GM06990 (cell line): Measurements from ENCODE around the gene NRCAM.

Experiments used
- DNase-seq: peaks from one replicate; pipeline ENCODE4 v3.0.0-alpha.2; 2011; ENCODE audit not compliant: insufficient read length; ENCODE audit errors: extremely low read depth
- H3K27me3 ChIP-seq: replicated peaks from 2 replicates; pipeline ENCODE4 v1.6.0; 2011; ENCODE audit warnings: low read length; ENCODE audit not compliant: control insufficient read depth, insufficient read depth
- H3K36me3 ChIP-seq: 2 replicates; pipeline ENCODE4 v1.5.1; 2011; ENCODE audit warnings: low read length; ENCODE audit not compliant: control insufficient read depth, insufficient read depth
- H3K4me3 ChIP-seq: replicated peaks from 2 replicates; pipeline ENCODE4 v1.5.1; 2011; ENCODE audit warnings: low read depth, mild to moderate bottlenecking, control low read depth, low read length
- CTCF ChIP-seq: IDR thresholded peaks from 2 replicates; pipeline ENCODE4 v1.5.1; 2011; ENCODE audit warnings: low read length, control low read depth, mild to moderate bottlenecking, inconsistent platforms; ENCODE audit not compliant: insufficient read depth, poor library complexity, severe bottlenecking

NRCAM gene

GRCh38 chr7:108384716-108385483 is 71.3 kb downstream of the NRCAM start:
- Histone ChIP-seq H3K27me3 (no peaks in the 10 kb centered on the region), H3K4me3 (no peak overlapping the region), H3K36me3 (no peaks in the 10 kb centered on the region)
- peak; percentile 72 for TF ChIP-seq CTCF
- DNase-seq, result no peak

GRCh38 chr7:108382932-108383331 is 73.3 kb downstream of the NRCAM start:
- no peaks in the 10 kb centered on the region for H3K36me3 ChIP-seq
- no peaks in the 10 kb centered on the region for H3K27me3 ChIP-seq
- TF ChIP-seq CTCF, result no peak
- DNase-seq, result no peak
- H3K4me3 ChIP-seq, result no peak overlapping the region

- H3K36me3 ChIP-seq, result no peaks in the 10 kb centered on the region
- no peak overlapping the region for H3K4me3 ChIP-seq
- no peaks in the 10 kb centered on the region for H3K27me3 ChIP-seq
- TF ChIP-seq CTCF, result no peak
- DNase-seq, result no peak
Observed at GRCh38 chr7:108380517-108380916, 75.7 kb downstream of the NRCAM start.

- H3K4me3 ChIP-seq, result no peak overlapping the region
- no peak for DNase-seq
- no peak for TF ChIP-seq CTCF
Observed at GRCh38 chr7:108376206-108376605, 80.0 kb downstream of the NRCAM start.

GRCh38 chr7:108375668-108376067 is 80.6 kb downstream of the NRCAM start:
- Histone ChIP-seq H3K36me3 (no peaks in the 10 kb centered on the region), H3K27me3 (no peaks in the 10 kb centered on the region), H3K4me3 (no peak overlapping the region)
- TF ChIP-seq CTCF, result no peak
- peak; percentile 51 for DNase-seq

More at GRCh38 chr7:108376206-108376605, 80.0 kb downstream of the NRCAM start:
- Histone ChIP-seq H3K27me3 (no peaks in the 10 kb centered on the region), H3K36me3 (no peaks in the 10 kb centered on the region)
